GM12878 (cell line): ENCODE results near the gene DLG2. TPM values are rescaled to one million over a fixed set of nuclear protein-coding genes. Genes with fewer than 3 reads are reported as not detected.

Source experiments
- ATAC-seq: fragments of 200-7000 bp; cut with Tn5 transposase; 3 replicates; pipeline ENCODE4 v1.9.1; 2020; ENCODE audit warnings: mild to moderate bottlenecking, moderate library complexity
- BruUV-seq: library from RNA; stranded (reverse); fragments of 400-500 nt; replicated peaks from 2 replicates; lab custom pipeline; 2021; lab: Mats Ljungman, UMichigan
- CTCF ChIA-PET: fragments of 300-600 bp; sonication (Branson Sonifier 250); formaldehyde crosslinking; extraction: SDS; loops from one replicate; lab custom pipeline; 2021; ENCODE audit warnings: inconsistent platforms; lab: Yijun Ruan, JAX
- POLR2A ChIA-PET: fragments of 350-600 bp; formaldehyde crosslinking; extraction: SDS; loops from one replicate; lab custom pipeline; 2021; ENCODE audit warnings: inconsistent platforms; lab: Charles Lee
- RAD21 ChIA-PET: fragments of 300-600 bp; sonication (Branson Sonifier 250); formaldehyde crosslinking; loops from one replicate; lab custom pipeline; 2023; ENCODE audit warnings: antibody characterized with exemption; ENCODE audit not compliant: unreplicated experiment; lab: Charles Lee
- SMC1A ChIA-PET: fragments of 300-600 bp; sonication (Branson Sonifier 250); formaldehyde crosslinking; loops from one replicate; lab custom pipeline; 2023; ENCODE audit not compliant: unreplicated experiment, uncharacterized antibody; lab: Charles Lee
- DNase-seq: peaks from one replicate; pipeline ENCODE4 v3.0.0-alpha.2; 2011; ENCODE audit warnings: low read depth, low spot score
- FAIRE-seq: peaks from 3 replicates; lab custom pipeline; 2011; peaks lifted over from hg19 to GRCh38; lab: Jason Lieb, UNC
- H2AFZ ChIP-seq: 2 replicates; pipeline ENCODE4 v1.6.0; 2011; ENCODE audit warnings: low read depth, low read length, control low read depth; ENCODE audit not compliant: control insufficient read depth
- H3K27ac ChIP-seq: 2 replicates; pipeline ENCODE4 v1.5.1; 2011; ENCODE audit warnings: control low read depth; ENCODE audit not compliant: control insufficient read depth, insufficient read depth
- H3K27me3 ChIP-seq, 2 experiments: replicated peaks in 1 of 2; 2 replicates each; pipeline versions ENCODE4 v1.6.0 to v1.6.1; 2011; ENCODE audit warnings: low read length in 1 of 2; ENCODE audit not compliant: control insufficient read depth in 2 of 2, insufficient read depth in 2 of 2
- H3K36me3 ChIP-seq, 2 experiments: 2 replicates each; pipeline ENCODE4 v1.5.1; 2011; ENCODE audit warnings: low read length in 1 of 2; ENCODE audit not compliant: control insufficient read depth in 2 of 2, insufficient read depth in 2 of 2
- H3K4me1 ChIP-seq: 2 replicates; pipeline ENCODE4 v1.6.1; 2011; ENCODE audit warnings: mild to moderate bottlenecking, low read length, moderate library complexity, mixed read lengths; ENCODE audit not compliant: control insufficient read depth, insufficient read depth
- H3K4me2 ChIP-seq: 2 replicates; pipeline ENCODE4 v1.6.0; 2011; ENCODE audit warnings: control low read depth; ENCODE audit not compliant: control insufficient read depth, insufficient read depth
- H3K4me3 ChIP-seq: fragments of 200-600 bp; sonication (generic); 2 replicates; pipeline ENCODE4 v1.5.1; 2016
- H3K79me2 ChIP-seq: 2 replicates; pipeline ENCODE4 v1.6.0; 2011; ENCODE audit warnings: low read length; ENCODE audit not compliant: control insufficient read depth, insufficient read depth
- H3K9ac ChIP-seq: 2 replicates; pipeline ENCODE4 v1.8.0; 2011; ENCODE audit warnings: low read length, control low read depth, mixed read lengths; ENCODE audit not compliant: control insufficient read depth, insufficient read depth
- H3K9me3 ChIP-seq: replicated peaks from 3 replicates; pipeline ENCODE4 v1.5.1; 2011; ENCODE audit warnings: mild to moderate bottlenecking, low read length; ENCODE audit not compliant: control insufficient read depth, insufficient read depth
- H4K20me1 ChIP-seq: 2 replicates; pipeline ENCODE4 v1.6.0; 2011; ENCODE audit not compliant: control insufficient read depth, insufficient read depth
- ATF7 ChIP-seq: fragments of 450-650 bp; IDR thresholded peaks from 2 replicates; pipeline ENCODE4 v1.6.1; 2016; ENCODE audit warnings: low read depth, mild to moderate bottlenecking
- BRCA1 ChIP-seq: IDR thresholded peaks from 2 replicates; pipeline ENCODE4 v1.6.1; 2011; ENCODE audit warnings: low read depth, low read length, improper control_type of control experiment
- CREM ChIP-seq: IDR thresholded peaks from 2 replicates; pipeline ENCODE4 v1.6.1; 2014; ENCODE audit warnings: antibody characterized with exemption, low read depth
- ELK1 ChIP-seq: IDR thresholded peaks from 2 replicates; pipeline ENCODE4 v1.6.1; 2012; ENCODE audit warnings: low read depth, low read length, improper control_type of control experiment
- HDAC6 ChIP-seq: fragments of 200-600 bp; sonication (generic); IDR thresholded peaks from one replicate; pipeline ENCODE4 v1.8.0; 2017; ENCODE audit warnings: antibody characterized with exemption; ENCODE audit not compliant: unreplicated experiment
- HDGF ChIP-seq: fragments of 450-650 bp; IDR thresholded peaks from 2 replicates; pipeline ENCODE4 v1.6.1; 2016; ENCODE audit warnings: antibody characterized with exemption
- JUNB ChIP-seq: IDR thresholded peaks from 2 replicates; pipeline ENCODE4 v1.6.1; 2016; ENCODE audit warnings: antibody characterized with exemption, mild to moderate bottlenecking
- MXI1 ChIP-seq: fragments of 150-350 bp; IDR thresholded peaks from 2 replicates; pipeline ENCODE4 v1.6.1; 2011; ENCODE audit warnings: low read depth, mild to moderate bottlenecking, inconsistent platforms, low read length, improper control_type of control experiment
- NBN ChIP-seq: fragments of 450-650 bp; IDR thresholded peaks from 2 replicates; pipeline ENCODE4 v1.6.1; 2016
- RAD21 ChIP-seq: IDR thresholded peaks from 2 replicates; pipeline ENCODE4 v1.6.1; 2011; ENCODE audit warnings: mild to moderate bottlenecking, low read depth, low read length, moderate library complexity; ENCODE audit not compliant: insufficient read depth
- RAD51 ChIP-seq: fragments of 450-650 bp; IDR thresholded peaks from 2 replicates; pipeline ENCODE4 v1.6.1; 2016; ENCODE audit warnings: moderate library complexity, mild to moderate bottlenecking, inconsistent platforms
- RB1 ChIP-seq: fragments of 450-650 bp; formaldehyde crosslinking; IDR thresholded peaks from 2 replicates; pipeline ENCODE4 v1.6.1; 2017; ENCODE audit warnings: mild to moderate bottlenecking, borderline replicate concordance
- SP1 ChIP-seq: IDR thresholded peaks from one replicate; pipeline ENCODE4 v1.6.1; 2011; ENCODE audit warnings: low read depth, low read length
- STAT1 ChIP-seq: fragments of 450-650 bp; conservative IDR thresholded peaks from 2 replicates; pipeline ENCODE4 v1.6.1; 2014; ENCODE audit warnings: antibody characterized with exemption, mild to moderate bottlenecking
- SUZ12 ChIP-seq: fragments of 200-600 bp; sonication (generic); IDR thresholded peaks from one replicate; pipeline ENCODE4 v1.6.1; 2018; ENCODE audit warnings: antibody characterized with exemption, mild to moderate bottlenecking; ENCODE audit not compliant: unreplicated experiment
- USF1 ChIP-seq: IDR thresholded peaks from 2 replicates; pipeline ENCODE4 v1.6.1; 2011; ENCODE audit warnings: borderline replicate concordance, low read depth, mild to moderate bottlenecking, moderate library complexity, mixed read lengths, low read length; ENCODE audit not compliant: insufficient read depth; ENCODE audit errors: extremely low read length
- WGBS: methylation state at CpG from one replicate; pipeline ENCODE4 v1.1.6; 2016; ENCODE audit warnings: low lambda C conversion rate; ENCODE audit not compliant: insufficient replicate concordance, insufficient coverage; ENCODE audit errors: missing lambda C conversion rate; 5-methylcytosine and 5-hydroxymethylcytosine counted together
- in situ Hi-C: fragments of 300-500 bp; cut with MboI; formaldehyde crosslinking; loops from 9 replicates; pipeline ENCODE4 v1.14.3; 2018; ENCODE audit warnings: mixed read lengths
- intact Hi-C: fragments of 100-400 bp; cut with micrococcal nuclease; formaldehyde crosslinking; loops from one replicate; pipeline ENCODE4 v1.14.2; 2022; ENCODE audit not compliant: unreplicated experiment
- polyA plus RNA-seq, 11 experiments: library from polyadenylated mRNA; depleted of rRNA in 4 of 11; unstranded in 6 of 11; stranded (reverse) in 5 of 11; fragments of >200 nt; fragmentation: Nextera tagmentation in 4 of 11; fragmentation: Illumina TruSeq in 1 of 11; extraction: Ambion mirVana in 4 of 11; extraction: Trizol in 1 of 11; gene quantifications; 1 replicate in 1 of 11; 2 replicates in 10 of 11; pipeline versions ENCODE4 v1.2.1 to v1.2.3, GENCODE V29; 2011 to 2016; ENCODE audit warnings: inconsistent platforms in 2 of 11, missing spikeins in 2 of 11, low read depth in 1 of 11
- total RNA-seq, 4 experiments: library from RNA; depleted of rRNA in 3 of 4; stranded (reverse); fragments of >200 nt in 3 of 4; fragmentation: Illumina TruSeq in 1 of 4; extraction: Trizol in 1 of 4; gene quantifications; 2 replicates each; pipeline versions ENCODE4 v1.2.1 to v1.2.3, GENCODE V29; 2013 to 2021

DLG2 gene
- total and polyA plus RNA-seq, 10 of the 15 experiments (the other 5 are each of a cell fraction or from before 2014, with no cell fraction given), result 0.09 to 0.98 (median 0.35) TPM

GRCh38 chr11:84775503-84775902 is 851.6 kb downstream of the DLG2 start:
- 62% methylated on average over 2 of the region's 2 CpGs for WGBS
- SMC1A ChIA-PET, result no interaction called here
- no TSS peak for BruUV-seq

More at GRCh38 chr11:84775503-84775902, 851.6 kb downstream of the DLG2 start:
- Histone ChIP-seq H3K4me2 (no peak overlapping the region), H3K36me3 (no peaks in the 10 kb centered on the region), H3K27ac (no peak overlapping the region), H3K4me1 (no peaks in the 10 kb centered on the region), H3K79me2 (no peaks in the 10 kb centered on the region), H3K9me3 (no peaks in the 10 kb centered on the region), H3K27me3 (no peaks in the 10 kb centered on the region), H2AFZ (no peak overlapping the region), H3K9ac (no peak overlapping the region), H3K4me3 (no peak overlapping the region), H4K20me1 (no peaks in the 10 kb centered on the region)
- no peak for DNase-seq
- no peak for TF ChIP-seq SUZ12
- TF ChIP-seq SP1, result no peak
- TF ChIP-seq MXI1, result no peak
- TF ChIP-seq RAD21, result no peak
- no peak for TF ChIP-seq HDAC6
- no peak for TF ChIP-seq BRCA1
- TF ChIP-seq STAT1, result no peak
- no peak for TF ChIP-seq CREM
- TF ChIP-seq NBN, result no peak
- no peak for TF ChIP-seq ELK1
- TF ChIP-seq USF1, result no peak
- no peak for TF ChIP-seq HDGF
- no peak for TF ChIP-seq ATF7
- TF ChIP-seq RAD51, result no peak
- TF ChIP-seq JUNB, result no peak
- TF ChIP-seq RB1, result no peak
- ChIA-PET CTCF (interaction anchor here (0.6 kb wide), 1 partner anchor 8 kb away, joined by 4 read pairs; no protein-coding TSS in a partner anchor), RAD21 (no interaction called here), POLR2A (no interaction called here)
- no peak for ATAC-seq
- in situ Hi-C loops, result no loop called here
- intact Hi-C loops, result no loop called here
- no peak for FAIRE-seq
